Breast epithelium (tissue), 4 donors: ENCODE results near the gene IL3RA. TPM values are rescaled to one million over a fixed set of nuclear protein-coding genes. Genes with fewer than 3 reads are reported as not detected.
"Not testable (repeated sequence)": the region's sequence is repeated elsewhere in the genome, so short reads cannot be mapped to it uniquely, and the experiment has no call there.

ENCODE experiments used
- DNase-seq, 2 donors: peaks; one replicate each; pipeline ENCODE4 v3.0.0-alpha.2; 2019; ENCODE audit warnings: low spot score in 2 of 2
- H3K27ac ChIP-seq, 2 donors: fragments of 200-600 bp; sonication (generic) in 1 of 2; one replicate each; pipeline ENCODE4 v1.5.1; 2016 to 2019; ENCODE audit warnings: mild to moderate bottlenecking in 1 of 2
- H3K27me3 ChIP-seq, 2 donors: fragments of 200-600 bp; sonication (generic) in 1 of 2; one replicate each; pipeline versions ENCODE4 v1.5.1 to v1.6.0; 2017 to 2019; ENCODE audit warnings: control low read depth in 1 of 2, mild to moderate bottlenecking in 1 of 2
- H3K36me3 ChIP-seq: fragments of 200-600 bp; one replicate; pipeline ENCODE4 v1.5.1; 2019
- H3K4me1 ChIP-seq, 2 donors: fragments of 200-600 bp; sonication (generic); one replicate each; pipeline ENCODE4 v1.5.1; 2016 to 2019; ENCODE audit warnings: control low read depth in 1 of 2
- H3K4me3 ChIP-seq, 3 donors: fragments of 200-600 bp; sonication (generic); 1 replicate in 2 of 3; 2 replicates in 1 of 3; pipeline ENCODE4 v1.5.1; 2016 to 2019; ENCODE audit warnings: mild to moderate bottlenecking in 3 of 3, moderate library complexity in 2 of 3
- H3K9me3 ChIP-seq, 2 donors: fragments of 200-600 bp; sonication (generic) in 1 of 2; one replicate each; pipeline ENCODE4 v1.5.1; 2016 to 2019; ENCODE audit warnings: control low read depth in 1 of 2
- CTCF ChIP-seq, 3 donors: fragments of 450-650 bp; IDR thresholded peaks; one replicate each; pipeline ENCODE4 v1.5.1; 2016 to 2017; ENCODE audit warnings: antibody characterized with exemption in 3 of 3, mild to moderate bottlenecking in 3 of 3, moderate library complexity in 3 of 3
- POLR2A ChIP-seq: fragments of 450-650 bp; IDR thresholded peaks from one replicate; pipeline ENCODE4 v1.6.1; 2016; ENCODE audit warnings: antibody characterized with exemption, mild to moderate bottlenecking, moderate library complexity
- POLR2AphosphoS5 ChIP-seq, 3 donors: sonication (generic); formaldehyde crosslinking; IDR thresholded peaks; one replicate each; pipeline ENCODE4 v1.6.1; 2017; ENCODE audit warnings: antibody characterized with exemption in 3 of 3
- intact Hi-C: fragments of 100-400 bp; cut with DNase I; formaldehyde crosslinking; loops from one replicate; pipeline ENCODE4 v1.15.1; 2023; ENCODE audit warnings: low total_unique reads
- total RNA-seq, 3 donors: library from RNA; depleted of rRNA; stranded (reverse); fragments of >200 nt; gene quantifications; one replicate each; pipeline ENCODE4 v1.1.0, GENCODE V29; 2016

Gene IL3RA
- total RNA-seq, 3 donors from 2014 or later, result 2.9 to 7.5 (median 7.4) TPM

- intact Hi-C loops, result no loop called here
- DNase-seq, result no peak
Measured at GRCh38 chrX:1294301-1295067, 42.1 kb upstream of the IL3RA start.

GRCh38 chrX:1295550-1295949, 41.0 kb upstream of the IL3RA start:
- H3K4me3 ChIP-seq, result no peak overlapping the region
- intact Hi-C loops, result no loop called here
- no peaks in the 10 kb centered on the region for H3K4me1 ChIP-seq
- H3K9me3 ChIP-seq, result peaks cover 0 to 8% of the 10 kb centered on the region in 2 donors
- H3K27ac ChIP-seq, result no peak overlapping the region
- TF ChIP-seq CTCF (IDR thresholded peaks at IDR 0.05) (no peak), POLR2AphosphoS5 (IDR thresholded peaks at IDR 0.05) (no peak), POLR2A (no peak)
- H3K36me3 ChIP-seq, result no peaks in the 10 kb centered on the region
- DNase-seq, result no peak
- peaks cover 0 to 6% of the 10 kb centered on the region in 2 donors for H3K27me3 ChIP-seq

More at GRCh38 chrX:1294301-1295067, 42.1 kb upstream of the IL3RA start:
- no peak for TF ChIP-seq POLR2AphosphoS5 (IDR thresholded peaks at IDR 0.05)
- TF ChIP-seq CTCF (IDR thresholded peaks at IDR 0.05), result no peak
- H3K4me3 ChIP-seq, result no peak overlapping the region
- H3K27ac ChIP-seq, result no peak overlapping the region
- no peaks in the 10 kb centered on the region for H3K4me1 ChIP-seq
- H3K9me3 ChIP-seq, result peaks cover 0 to 7% of the 10 kb centered on the region in 2 donors
- H3K27me3 ChIP-seq, result peaks cover 0 to 6% of the 10 kb centered on the region in 2 donors
- H3K36me3 ChIP-seq, result no peaks in the 10 kb centered on the region

- DNase-seq, H3K27ac ChIP-seq, H3K4me3 ChIP-seq, H3K27me3 ChIP-seq, intact Hi-C loops, H3K4me1 ChIP-seq, H3K36me3 ChIP-seq, H3K9me3 ChIP-seq: not testable (repeated sequence)
Measured at GRCh38 chrX:1297591-1297990, 39.0 kb upstream of the IL3RA start.

GRCh38 chrX:1300449-1300848, 36.1 kb upstream of the IL3RA start:
- Histone ChIP-seq H3K4me1 (no peaks in the 10 kb centered on the region), H3K27me3 (no peaks in the 10 kb centered on the region), H3K9me3 (peaks cover 0 to 8% of the 10 kb centered on the region in 2 donors), H3K36me3 (no peaks in the 10 kb centered on the region), H3K27ac (no peak overlapping the region), H3K4me3 (no peak overlapping the region)
- DNase-seq, result no peak
- intact Hi-C loops, result no loop called here
- TF ChIP-seq POLR2AphosphoS5 (IDR thresholded peaks at IDR 0.05) (no peak), POLR2A (no peak), CTCF (IDR thresholded peaks at IDR 0.05) (no peak)

- Histone ChIP-seq H3K4me3 (no peak overlapping the region), H3K27ac (no peak overlapping the region), H3K4me1 (no peaks in the 10 kb centered on the region), H3K36me3 (no peaks in the 10 kb centered on the region), H3K9me3 (peaks cover 6 to 11% of the 10 kb centered on the region in 2 donors), H3K27me3 (no peaks in the 10 kb centered on the region)
- TF ChIP-seq POLR2AphosphoS5 (IDR thresholded peaks at IDR 0.05) (no peak), POLR2A (no peak), CTCF (IDR thresholded peaks at IDR 0.05) (no peak)
- no peak for DNase-seq
- intact Hi-C loops, result no loop called here
Measured at GRCh38 chrX:1305411-1305810, 31.2 kb upstream of the IL3RA start.
